GM12873 (cell line): ENCODE results near the gene SLC35F1.

Experiments
- TF ChIP-seq, protein P1 (sequence below): IDR thresholded peaks from 2 replicates; pipeline ENCODE4 v1.5.1; 2012; ENCODE audit warnings: low read depth, mild to moderate bottlenecking, moderate library complexity, low read length, control low read depth; ENCODE audit not compliant: insufficient read depth; ENCODE audit errors: missing control alignments

The SLC35F1 gene

GRCh38 chr6:118212451-118213173, 305.5 kb downstream of the SLC35F1 start:
- TF ChIP-seq, protein P1, sequence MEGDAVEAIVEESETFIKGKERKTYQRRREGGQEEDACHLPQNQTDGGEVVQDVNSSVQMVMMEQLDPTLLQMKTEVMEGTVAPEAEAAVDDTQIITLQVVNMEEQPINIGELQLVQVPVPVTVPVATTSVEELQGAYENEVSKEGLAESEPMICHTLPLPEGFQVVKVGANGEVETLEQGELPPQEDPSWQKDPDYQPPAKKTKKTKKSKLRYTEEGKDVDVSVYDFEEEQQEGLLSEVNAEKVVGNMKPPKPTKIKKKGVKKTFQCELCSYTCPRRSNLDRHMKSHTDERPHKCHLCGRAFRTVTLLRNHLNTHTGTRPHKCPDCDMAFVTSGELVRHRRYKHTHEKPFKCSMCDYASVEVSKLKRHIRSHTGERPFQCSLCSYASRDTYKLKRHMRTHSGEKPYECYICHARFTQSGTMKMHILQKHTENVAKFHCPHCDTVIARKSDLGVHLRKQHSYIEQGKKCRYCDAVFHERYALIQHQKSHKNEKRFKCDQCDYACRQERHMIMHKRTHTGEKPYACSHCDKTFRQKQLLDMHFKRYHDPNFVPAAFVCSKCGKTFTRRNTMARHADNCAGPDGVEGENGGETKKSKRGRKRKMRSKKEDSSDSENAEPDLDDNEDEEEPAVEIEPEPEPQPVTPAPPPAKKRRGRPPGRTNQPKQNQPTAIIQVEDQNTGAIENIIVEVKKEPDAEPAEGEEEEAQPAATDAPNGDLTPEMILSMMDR: no peak

- TF ChIP-seq, protein P1: no peak
These were observed 308.2 kb downstream of the SLC35F1 start for GRCh38 chr6:118215269-118215668.

DNA sequence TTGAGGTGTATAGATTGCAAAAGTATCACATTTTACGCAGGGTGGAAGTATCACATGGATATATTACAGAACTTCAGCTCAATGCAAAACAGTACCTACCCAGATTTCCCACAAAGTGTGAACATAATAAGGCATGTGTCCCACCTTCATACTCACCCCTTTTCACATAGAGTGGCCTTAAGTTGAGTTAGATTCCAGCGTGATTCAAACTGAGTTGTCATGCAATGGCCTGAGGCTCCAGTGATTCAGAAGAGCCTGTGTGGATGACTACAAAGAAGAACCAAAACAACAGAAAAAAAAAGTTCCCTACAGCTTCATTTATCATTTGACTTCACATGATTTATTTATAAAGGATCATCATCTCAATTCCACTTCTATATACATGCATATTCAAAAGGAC, 309.7 kb downstream of the SLC35F1 start:
- TF ChIP-seq, protein P1: no peak

DNA sequence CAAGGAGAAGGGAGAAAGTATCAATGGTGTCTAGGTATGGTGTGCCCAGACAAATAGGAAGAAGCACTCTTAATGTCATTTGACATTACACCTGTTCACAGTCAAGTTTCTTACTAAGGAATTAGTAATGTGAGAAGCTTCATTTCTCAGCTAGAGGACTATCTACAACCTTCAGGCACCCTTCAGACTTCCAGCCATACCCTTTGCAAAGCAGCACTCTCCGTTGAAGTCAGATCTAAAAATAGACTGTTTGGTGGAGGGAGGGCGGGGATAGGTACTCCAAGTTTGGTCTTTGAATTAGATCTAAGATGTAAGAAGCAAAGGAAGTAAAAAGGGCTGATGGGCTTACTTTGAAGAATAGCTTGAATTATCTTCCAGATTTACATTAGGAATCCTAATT, 311.1 kb downstream of the SLC35F1 start:
- TF ChIP-seq, protein P1: no peak

- TF ChIP-seq, protein P1: no peak
These were observed 313.5 kb downstream of the SLC35F1 start for GRCh38 chr6:118220429-118221128.

- TF ChIP-seq, protein P1: no peak
These were observed 316.3 kb downstream of the SLC35F1 start for GRCh38 chr6:118223316-118223715.

- TF ChIP-seq, protein P1: no peak
These were observed 321.8 kb downstream of the SLC35F1 start for GRCh38 chr6:118228886-118229285.
